Measurements from ENCODE around the gene USP17L27.

- TF ChIP-seq FOXA1 (IDR thresholded peaks at IDR 0.05) (no peak), FOXK2 (IDR thresholded peaks at IDR 0.05) (no peak), FOXM1 (IDR thresholded peaks at IDR 0.05; ENCODE audit: borderline replicate concordance) (no peak), SUZ12 (IDR thresholded peaks at IDR 0.05) (no peak), ELF4 (IDR thresholded peaks at IDR 0.05) (no peak), TARDBP (IDR thresholded peaks at IDR 0.05) (no peak), SP1 (IDR thresholded peaks at IDR 0.05) (no peak), BHLHE40 (IDR thresholded peaks at IDR 0.05; ENCODE audit: borderline replicate concordance) (no peak), PKNOX1 (IDR thresholded peaks at IDR 0.05) (no peak), LEF1 (IDR thresholded peaks at IDR 0.05; ENCODE audit: borderline replicate concordance) (no peak), NFRKB (IDR thresholded peaks at IDR 0.05) (no peak), ARNT (IDR thresholded peaks at IDR 0.05) (no peak), CTBP1 (IDR thresholded peaks at IDR 0.05; ENCODE audit: borderline replicate concordance) (no peak)
These were observed 40.2 kb downstream of the USP17L27 start for GRCh38 chr4:9384126-9384525.

Measured in HEK293T (cell line).